ENCODE results near the gene DPYD.

DNA sequence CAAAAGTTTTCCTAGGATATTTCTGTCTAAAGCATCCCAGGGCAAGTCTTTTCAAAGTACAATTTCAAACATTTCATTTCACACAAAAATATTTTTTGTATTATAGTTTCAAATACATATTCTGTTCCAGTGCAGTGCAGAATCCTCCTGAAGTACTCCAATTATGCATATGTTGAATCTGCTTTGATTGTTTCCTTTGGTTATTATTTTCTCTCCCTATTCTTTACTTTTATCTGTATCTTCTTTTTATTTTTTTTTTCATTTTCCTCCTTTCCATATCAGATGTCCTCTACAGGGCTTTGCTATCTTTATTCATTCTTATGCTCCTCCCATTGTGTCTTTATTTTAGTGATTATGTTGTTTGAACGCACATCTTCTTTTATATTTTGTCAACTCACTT is 274.8 kb downstream of the DPYD start:
- TF ChIP-seq, protein P1, sequence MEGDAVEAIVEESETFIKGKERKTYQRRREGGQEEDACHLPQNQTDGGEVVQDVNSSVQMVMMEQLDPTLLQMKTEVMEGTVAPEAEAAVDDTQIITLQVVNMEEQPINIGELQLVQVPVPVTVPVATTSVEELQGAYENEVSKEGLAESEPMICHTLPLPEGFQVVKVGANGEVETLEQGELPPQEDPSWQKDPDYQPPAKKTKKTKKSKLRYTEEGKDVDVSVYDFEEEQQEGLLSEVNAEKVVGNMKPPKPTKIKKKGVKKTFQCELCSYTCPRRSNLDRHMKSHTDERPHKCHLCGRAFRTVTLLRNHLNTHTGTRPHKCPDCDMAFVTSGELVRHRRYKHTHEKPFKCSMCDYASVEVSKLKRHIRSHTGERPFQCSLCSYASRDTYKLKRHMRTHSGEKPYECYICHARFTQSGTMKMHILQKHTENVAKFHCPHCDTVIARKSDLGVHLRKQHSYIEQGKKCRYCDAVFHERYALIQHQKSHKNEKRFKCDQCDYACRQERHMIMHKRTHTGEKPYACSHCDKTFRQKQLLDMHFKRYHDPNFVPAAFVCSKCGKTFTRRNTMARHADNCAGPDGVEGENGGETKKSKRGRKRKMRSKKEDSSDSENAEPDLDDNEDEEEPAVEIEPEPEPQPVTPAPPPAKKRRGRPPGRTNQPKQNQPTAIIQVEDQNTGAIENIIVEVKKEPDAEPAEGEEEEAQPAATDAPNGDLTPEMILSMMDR (IDR thresholded peaks at IDR 0.05; ENCODE audit: low read length), result no peak
- TF ChIP-seq EZH2 (IDR thresholded peaks at IDR 0.05; ENCODE audit: borderline replicate concordance, low read length), result no peak

Measured in OCI-LY1 (cell line).